ENCODE results near the gene NAT9. TPM values are rescaled to one million over a fixed set of nuclear protein-coding genes. Genes with fewer than 3 reads are reported as not detected.

NAT9 gene
- total and polyA plus RNA-seq, 2 experiments from 2014 or later: 37.3 to 37.5 TPM

- H4K20me1 ChIP-seq (replicated peaks; ENCODE audit: insufficient read depth): peaks cover 27% of the 10 kb centered on the region
These were observed 27.4 kb downstream of the NAT9 start, which contains the start of gene NHERF1 for GRCh38 chr17:74748529-74749278. TSS of gene NHERF1 (plus strand) at chr17:74748628. CDS start at chr17:74748847, 219 bp downstream.

More at GRCh38 chr17:74748529-74749278, 27.4 kb downstream of the NAT9 start, which contains the start of gene NHERF1:
- Histone ChIP-seq H3K9me2 (ENCODE audit: insufficient read depth) (no peaks in the 10 kb centered on the region), H3K4me2 (peak within 1 kb of the TSS; percentile 95), H3K27me3 (ENCODE audit: insufficient read depth) (no peaks in the 10 kb centered on the region), H2AFZ (peak within 1 kb of the TSS; percentile 63; the same call in 1 of the 2 replicates), H3K27ac (ENCODE audit: low read depth) (no peak within 1 kb of the TSS), H3K4me3 (peak within 1 kb of the TSS; percentile 94), H3F3A (replicated peaks; ENCODE audit: low read depth) (peaks cover 6% of the 10 kb centered on the region; the same call in 1 of the 2 replicates), H3K79me2 (replicated peaks; ENCODE audit: insufficient read depth) (peaks cover 47% of the 10 kb centered on the region), H3K36me3 (ENCODE audit: insufficient read depth) (no peaks in the 10 kb centered on the region), H3K4me1 (ENCODE audit: insufficient read depth) (peaks cover 55% of the 10 kb centered on the region)
- Mint-ChIP-seq H3K36me3 (ENCODE audit: low read depth) (peaks cover 16% of the 10 kb centered on the region), H3K27me3 (ENCODE audit: insufficient read depth, low read depth, poor library complexity) (peaks cover 38% of the 10 kb centered on the region), H3K4me3 (peak within 1 kb of the TSS; percentile 91), H3K9me3 (no peaks in the 10 kb centered on the region), H3K27ac (peak within 1 kb of the TSS; percentile 67; the same call in 1 of the 2 replicates), H3K4me1 (peaks cover 68% of the 10 kb centered on the region)
- ATAC-seq (peak; percentile 72), DNase-seq (ENCODE audit: low spot score) (peak; percentile 95)
- no peak for TF ChIP-seq NANOG (IDR thresholded peaks at IDR 0.05; ENCODE audit: borderline replicate concordance)
- no peak for TF ChIP-seq ZNF331 (CRISPR knock-in tag; IDR thresholded peaks at IDR 0.05; ENCODE audit: low read depth)
- TF ChIP-seq ZNF462 (CRISPR knock-in tag; IDR thresholded peaks at IDR 0.05): no peak
- 0 out of 2 replicates have a peak, but pooled peaks have one; percentile 18 for TF ChIP-seq ETS1 (IDR thresholded peaks at IDR 0.05)
- peak; percentile 17 for TF ChIP-seq REST (IDR thresholded peaks at IDR 0.05; ENCODE audit: unreplicated experiment)
- TF ChIP-seq CREB1 (CRISPR knock-in tag; IDR thresholded peaks at IDR 0.05; ENCODE audit: low read depth): no peak
- TF ChIP-seq ZNF114 (CRISPR knock-in tag; IDR thresholded peaks at IDR 0.05): no peak
- TF ChIP-seq JUNB (IDR thresholded peaks at IDR 0.05; ENCODE audit: unreplicated experiment): no peak
- TF ChIP-seq POLR2AphosphoS5 (IDR thresholded peaks at IDR 0.05; ENCODE audit: low read depth): peak; percentile 98
- TF ChIP-seq EZH2 (IDR thresholded peaks at IDR 0.05; ENCODE audit: low read depth, unreplicated experiment): no peak
- peak in 1 of 2 experiments; percentile 37; a peak in 1 of 4 replicates for TF ChIP-seq CTCF (conservative IDR thresholded peaks at IDR 0.05; ENCODE audit: low read depth in 2 of 2)
- TF ChIP-seq EZH2phosphoT487 (IDR thresholded peaks at IDR 0.05; ENCODE audit: unreplicated experiment): no peak
- no peak for TF ChIP-seq STAT1 (IDR thresholded peaks at IDR 0.05; ENCODE audit: unreplicated experiment)
